Small intestine (tissue), 7 donors: ENCODE results near the gene NELFE. TPM values are rescaled to one million over a fixed set of nuclear protein-coding genes. Genes with fewer than 3 reads are reported as not detected.
"Not testable (repeated sequence)": the region's sequence is repeated elsewhere in the genome, so short reads cannot be mapped to it uniquely, and the experiment has no call there.

ENCODE experiments used
- DNase-seq, 2 donors: peaks; one replicate each; pipeline versions ENCODE4 v3.0.0 to v3.0.0-alpha.2; 2013
- FAIRE-seq: peaks from 2 replicates; lab custom pipeline; 2012; peaks lifted over from hg19 to GRCh38; lab: Jason Lieb, UNC
- H3K27ac ChIP-seq, 3 donors: one replicate each; pipeline ENCODE4 v1.5.1; 2013; ENCODE audit warnings: low read length in 2 of 3, mild to moderate bottlenecking in 2 of 3, control low read depth in 1 of 3, inconsistent platforms in 1 of 3, low read depth in 1 of 3, moderate library complexity in 1 of 3
- H3K27me3 ChIP-seq, 3 donors: one replicate each; pipeline ENCODE4 v1.6.1; 2013; ENCODE audit warnings: low read length in 3 of 3, inconsistent platforms in 1 of 3; ENCODE audit not compliant: control insufficient read depth in 3 of 3, insufficient read depth in 3 of 3
- H3K36me3 ChIP-seq, 3 donors: one replicate each; pipeline ENCODE4 v1.6.1; 2013; ENCODE audit warnings: low read length in 3 of 3, inconsistent platforms in 1 of 3, low read depth in 1 of 3, mild to moderate bottlenecking in 1 of 3, moderate library complexity in 1 of 3; ENCODE audit not compliant: control insufficient read depth in 3 of 3, insufficient read depth in 2 of 3
- H3K4me1 ChIP-seq, 3 donors: one replicate each; pipeline ENCODE4 v1.6.1; 2013; ENCODE audit warnings: low read length in 2 of 3, inconsistent platforms in 1 of 3, low read depth in 1 of 3, mild to moderate bottlenecking in 1 of 3, moderate library complexity in 1 of 3; ENCODE audit not compliant: control insufficient read depth in 3 of 3, insufficient read depth in 2 of 3
- H3K4me3 ChIP-seq, 3 donors: one replicate each; pipeline ENCODE4 v1.5.1; 2013; ENCODE audit warnings: low read length in 3 of 3, control low read depth in 1 of 3, inconsistent platforms in 1 of 3, low read depth in 1 of 3, mild to moderate bottlenecking in 1 of 3, moderate library complexity in 1 of 3
- H3K9me3 ChIP-seq, 2 donors: one replicate each; pipeline ENCODE4 v1.6.1; 2013; ENCODE audit warnings: low read depth in 1 of 2, low read length in 1 of 2; ENCODE audit not compliant: control insufficient read depth in 2 of 2, insufficient read depth in 1 of 2
- WGBS, 3 donors: extraction: QIAGEN DNeasy Blood & Tissue Kit; methylation state at CpG; one replicate each; pipeline ENCODE4 v1.1.7; 2013; 5-methylcytosine and 5-hydroxymethylcytosine counted together
- polyA plus RNA-seq, 4 donors: library from polyadenylated mRNA; stranded (reverse) in 3 of 4; unstranded in 1 of 4; fragments of 200-250 nt in 3 of 4; fragments of 120-200 nt in 1 of 4; gene quantifications; one replicate each; pipeline versions ENCODE4 v1.2.1 to v1.2.3, GENCODE V29; 2013
- donor health status: healthy with polysubstance abuse.
- donor health status: control.
- donor health status: control.
- donor health status: Bipolar disorder and iron deficiency.
- donor health status: healthy.

Gene NELFE
- polyA plus RNA-seq, 4 donors: 55.6 to 77.1 (median 59.1) TPM

DNA sequence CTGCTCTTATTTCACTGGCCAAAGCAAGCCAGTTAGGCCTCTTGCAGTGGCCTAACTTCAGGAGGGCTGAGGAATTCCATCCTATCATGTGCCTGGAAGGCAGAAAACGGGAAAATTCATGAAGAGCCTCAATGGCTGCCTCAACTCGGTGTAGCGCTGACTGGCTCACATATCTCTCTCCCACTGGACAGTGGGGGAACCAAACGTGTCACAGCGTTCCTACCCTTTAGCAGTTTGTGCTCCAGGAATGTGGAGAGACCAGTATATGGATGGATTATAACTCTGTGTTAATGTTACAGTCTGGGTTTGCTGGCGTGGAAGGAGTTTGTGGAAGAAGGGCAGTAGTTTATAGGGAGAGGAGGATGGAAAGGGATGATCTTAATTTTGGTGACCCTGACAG lies 43.0 kb downstream of the NELFE start:
- Histone ChIP-seq H3K27me3 (no peaks in the 10 kb centered on the region), H3K4me1 (no peaks in the 10 kb centered on the region), H3K36me3 (no peaks in the 10 kb centered on the region), H3K9me3 (no peaks in the 10 kb centered on the region), H3K27ac (no peak overlapping the region), H3K4me3 (no peak overlapping the region)
- DNase-seq (no peak), FAIRE-seq (no peak)
- WGBS, 3 donors: 84 to 87% (median 86%) methylated on average over 6 of the region's 6 CpGs

DNA sequence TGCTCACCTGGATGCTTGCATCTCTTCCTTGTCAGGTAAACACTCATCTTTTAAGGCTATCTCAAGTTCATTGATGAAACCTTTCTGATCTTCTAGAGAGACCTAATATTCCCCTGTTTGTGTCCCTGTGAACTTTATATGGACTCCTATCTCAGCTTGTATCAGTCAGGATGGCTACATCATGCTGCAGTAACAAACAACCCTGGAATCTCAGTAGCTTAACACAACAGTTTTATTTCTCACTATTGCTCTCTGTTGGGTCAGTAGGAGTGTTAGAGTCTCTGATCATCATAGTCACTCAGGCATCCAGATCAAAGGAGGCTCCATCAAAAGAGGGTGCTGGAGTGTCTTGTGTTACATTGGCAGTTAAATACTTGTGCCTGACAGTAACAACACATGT lies 43.4 kb downstream of the NELFE start:
- Histone ChIP-seq H3K27me3 (no peaks in the 10 kb centered on the region), H3K9me3 (no peaks in the 10 kb centered on the region), H3K4me1 (no peaks in the 10 kb centered on the region), H3K36me3 (no peaks in the 10 kb centered on the region), H3K4me3 (no peak overlapping the region), H3K27ac (no peak overlapping the region)
- no peak for DNase-seq
- no peak for FAIRE-seq

DNA sequence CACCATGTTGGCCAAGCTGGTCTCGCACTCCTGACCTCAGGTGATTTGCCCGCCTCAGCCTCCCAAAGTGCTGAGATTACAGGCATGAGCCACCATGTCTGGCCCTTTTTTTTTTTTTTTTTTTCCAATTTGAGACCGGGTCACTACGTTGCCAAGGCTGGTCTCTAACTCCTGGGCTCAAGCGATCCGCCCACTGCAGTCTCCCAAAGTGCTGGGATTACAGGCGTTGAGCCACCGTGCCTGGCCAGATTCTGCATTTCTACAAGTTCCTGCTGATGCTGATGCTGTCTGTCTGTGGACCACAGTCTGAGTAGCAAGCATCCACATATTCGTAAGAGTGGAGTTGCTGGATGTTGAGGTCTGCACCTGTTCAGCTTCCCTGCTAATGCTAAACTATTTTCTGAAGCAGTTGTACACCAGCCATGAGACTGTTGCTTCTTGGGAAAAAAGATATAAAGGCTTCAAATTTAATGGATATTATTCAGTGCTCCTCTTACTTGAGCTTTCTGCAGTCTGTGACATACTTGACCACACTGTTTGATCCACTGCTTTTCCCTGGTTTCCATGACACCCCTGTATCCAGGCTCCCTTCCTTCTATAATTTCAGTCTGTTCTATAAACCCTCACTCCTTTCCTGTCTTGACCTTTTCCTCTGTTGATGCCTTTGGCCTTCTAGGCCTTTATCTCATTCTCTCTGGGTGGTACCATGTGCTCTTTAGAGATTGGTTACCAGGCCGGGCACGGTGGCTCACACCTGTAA lies 46.8 kb downstream of the NELFE start:
- Histone ChIP-seq H3K27me3 (no peaks in the 10 kb centered on the region), H3K36me3 (no peaks in the 10 kb centered on the region), H3K27ac (no peak overlapping the region), H3K4me1 (no peaks in the 10 kb centered on the region), H3K4me3 (no peak overlapping the region), H3K9me3 (no peaks in the 10 kb centered on the region)
- no peak for FAIRE-seq
- 78 to 87% (median 79%) methylated on average over 11 of the region's 11 CpGs for WGBS, 3 donors
- DNase-seq: no peak

DNA sequence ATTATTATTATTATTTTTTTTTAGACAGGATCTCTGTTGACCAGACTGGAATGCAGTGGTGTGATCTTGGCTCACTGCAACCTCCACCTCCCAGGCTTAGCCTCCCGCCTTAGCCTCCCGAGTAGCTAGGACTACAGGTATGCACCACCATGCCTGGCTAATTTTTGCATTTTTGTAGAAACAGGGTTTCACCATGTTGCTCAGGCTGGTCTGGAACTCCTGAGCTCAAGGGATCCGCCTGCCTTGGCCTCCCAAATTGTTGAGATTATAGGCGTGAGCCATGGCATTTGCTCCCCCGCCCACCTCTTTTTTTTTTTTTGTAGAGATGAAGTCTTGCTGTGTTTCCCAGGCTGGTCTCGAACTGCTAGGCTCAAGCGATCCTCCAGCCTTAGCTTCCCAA lies 49.5 kb downstream of the NELFE start:
- not testable (repeated sequence) for H3K4me3 ChIP-seq

DNA sequence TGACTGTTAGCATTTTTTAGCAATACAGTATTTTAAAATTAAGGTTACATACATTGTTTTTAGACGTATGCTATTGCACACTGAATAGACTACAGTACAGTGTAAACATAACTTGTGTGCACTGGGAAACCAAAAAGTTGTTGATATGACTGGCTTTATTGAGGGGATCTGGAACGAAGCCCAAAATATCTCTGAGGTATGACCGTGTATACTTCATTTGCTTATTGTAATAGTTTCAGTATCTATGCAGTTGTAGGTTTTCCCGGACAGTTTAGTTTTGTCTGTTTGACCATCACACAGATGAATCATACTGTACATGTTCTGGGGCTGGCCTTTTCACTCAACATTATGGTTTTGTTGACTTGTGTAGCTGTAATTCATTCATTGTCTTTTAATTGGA lies 50.0 kb downstream of the NELFE start:
- no peak overlapping the region for H3K4me3 ChIP-seq
- FAIRE-seq (no peak), DNase-seq (no peak)
- H3K9me3 ChIP-seq: no peaks in the 10 kb centered on the region
- WGBS, 3 donors: 20 to 29% (median 26%) methylated on average over 4 of the region's 4 CpGs
- no peak overlapping the region for H3K27ac ChIP-seq
- peaks cover 0 to 6% (median 0%) of the 10 kb centered on the region in 3 donors for H3K27me3 ChIP-seq
- no peaks in the 10 kb centered on the region for H3K36me3 ChIP-seq
- H3K4me1 ChIP-seq: no peaks in the 10 kb centered on the region

More for the DNA sequence above, 49.5 kb downstream of the NELFE start:
- not testable (repeated sequence) for FAIRE-seq, H3K36me3 ChIP-seq, H3K4me1 ChIP-seq, DNase-seq, H3K9me3 ChIP-seq, H3K27ac ChIP-seq, H3K27me3 ChIP-seq
- 80 to 82% (median 81%) methylated on average over 7 of the region's 7 CpGs for WGBS, 3 donors

DNA sequence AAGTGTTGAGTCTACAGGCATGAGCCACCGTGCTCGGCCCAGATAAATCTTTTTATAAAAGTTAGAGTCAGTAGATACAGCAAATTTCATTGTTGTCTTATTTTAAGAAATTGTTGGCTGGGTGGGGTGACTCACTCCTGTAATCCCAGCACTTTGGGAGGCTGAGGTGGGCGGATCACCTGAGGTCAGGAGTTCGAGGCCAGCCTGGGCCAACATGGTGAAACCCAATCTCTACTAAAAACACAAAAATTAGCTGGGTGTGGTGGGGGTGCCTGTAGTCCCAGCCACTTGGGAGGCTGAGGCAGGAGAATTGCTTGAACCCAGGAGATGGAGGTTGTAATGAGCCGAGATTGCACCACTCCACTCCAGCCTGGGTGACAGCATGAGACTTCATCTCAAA lies 50.5 kb downstream of the NELFE start:
- not testable (repeated sequence) for H3K36me3 ChIP-seq, H3K4me3 ChIP-seq, DNase-seq, H3K27me3 ChIP-seq, FAIRE-seq, H3K27ac ChIP-seq, H3K9me3 ChIP-seq, H3K4me1 ChIP-seq
- WGBS, 3 donors: 77 to 88% (median 86%) methylated on average over 5 of the region's 5 CpGs

DNA sequence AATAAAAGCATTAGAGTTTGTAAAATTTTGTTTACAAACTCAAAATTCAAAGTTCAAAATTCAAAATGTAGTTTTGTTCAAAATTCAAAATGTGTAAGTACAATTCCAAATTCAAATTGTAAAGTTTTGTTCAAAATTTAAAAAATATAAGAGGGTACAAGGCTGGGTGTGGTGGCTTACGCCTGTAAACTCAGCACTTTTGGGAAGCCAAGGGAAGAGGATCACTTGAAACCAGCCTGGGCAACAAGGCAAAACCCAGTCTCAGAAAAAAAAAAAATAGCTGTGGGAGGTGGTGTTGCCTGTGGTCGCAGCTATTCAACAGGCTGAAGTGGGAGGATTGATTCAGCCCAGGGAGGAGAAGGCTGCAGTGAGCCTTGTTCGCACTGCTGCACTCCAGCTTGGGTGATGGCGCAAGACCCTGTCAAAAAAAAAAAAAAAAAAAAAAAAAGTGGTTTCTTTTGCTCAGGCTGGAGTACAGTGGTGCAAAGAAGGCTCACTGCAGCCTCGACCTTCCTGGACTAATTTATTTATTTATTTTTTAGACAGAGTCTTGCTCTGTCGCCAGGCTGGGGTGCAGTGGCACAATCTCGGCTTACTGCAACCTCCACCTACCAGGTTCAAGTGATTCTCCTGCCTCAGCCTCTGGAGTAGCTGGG lies 51.5 kb downstream of the NELFE start:
- DNase-seq: no peak
- Histone ChIP-seq H3K4me3 (no peak overlapping the region), H3K4me1 (peaks cover 0 to 8% (median 0%) of the 10 kb centered on the region in 3 donors), H3K27ac (no peak overlapping the region), H3K9me3 (no peaks in the 10 kb centered on the region), H3K36me3 (no peaks in the 10 kb centered on the region), H3K27me3 (peaks cover 0 to 6% (median 0%) of the 10 kb centered on the region in 3 donors)
- WGBS, 3 donors: 57 to 64% (median 58%) methylated on average over 7 of the region's 7 CpGs
- FAIRE-seq: no peak

DNA sequence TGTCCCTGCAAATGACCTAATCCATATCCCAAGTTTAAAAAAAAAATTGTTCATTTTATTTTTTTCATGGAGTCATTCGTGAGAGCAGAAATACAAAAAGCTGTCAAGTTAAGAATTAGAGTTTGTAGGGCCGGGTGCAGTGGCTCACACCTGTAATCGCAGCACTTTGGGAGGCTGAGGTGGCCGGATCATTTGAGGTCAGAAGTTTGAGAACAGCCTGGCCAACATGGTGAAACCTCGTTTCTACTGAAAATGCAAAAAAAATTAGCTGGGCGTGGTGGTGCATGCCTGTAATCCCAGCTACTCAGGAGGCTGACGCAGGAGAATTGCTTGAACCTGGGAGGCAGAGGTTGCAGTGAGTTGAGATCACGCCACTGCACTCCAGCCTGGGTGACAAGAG lies 52.0 kb downstream of the NELFE start:
- 79 to 80% (median 80%) methylated on average over 8 of the region's 8 CpGs for WGBS, 3 donors
- DNase-seq, H3K27ac ChIP-seq, FAIRE-seq, H3K9me3 ChIP-seq, H3K4me3 ChIP-seq, H3K36me3 ChIP-seq, H3K4me1 ChIP-seq, H3K27me3 ChIP-seq: not testable (repeated sequence)
